OCI-LY7 (cell line): ENCODE results near the gene SALL4. TPM values are rescaled to one million over a fixed set of nuclear protein-coding genes. Genes with fewer than 3 reads are reported as not detected.

Experiments used
- BruUV-seq: library from RNA; stranded (reverse); fragments of 400-500 nt; replicated peaks from 2 replicates; lab custom pipeline; 2021; lab: Mats Ljungman, UMichigan
- CTCF ChIA-PET: fragments of 300-600 bp; sonication (Branson Sonifier 250); formaldehyde crosslinking; loops from one replicate; lab custom pipeline; 2022; ENCODE audit warnings: antibody characterized with exemption; ENCODE audit not compliant: unreplicated experiment; lab: Charles Lee
- POLR2A ChIA-PET: fragments of 300-600 bp; sonication (Branson Sonifier 250); formaldehyde crosslinking; loops from one replicate; lab custom pipeline; 2022; ENCODE audit warnings: antibody characterized with exemption; lab: Charles Lee
- DNase-seq: peaks from one replicate; pipeline ENCODE4 v3.0.0-alpha.2; 2015; ENCODE audit warnings: low spot score
- H2AFZ ChIP-seq: fragments of 200-600 bp; sonication (generic), shearing (Covaris generic); 2 replicates; pipeline ENCODE4 v1.6.1; 2014; ENCODE audit warnings: mild to moderate bottlenecking, antibody characterized with exemption, low read length, moderate library complexity
- H3K27ac ChIP-seq: fragments of 200-600 bp; sonication (generic); 2 replicates; pipeline ENCODE4 v1.5.1; 2014; ENCODE audit warnings: mixed run types, low read depth, mild to moderate bottlenecking, moderate library complexity, low read length, inconsistent platforms; ENCODE audit not compliant: poor library complexity, severe bottlenecking
- H3K36me3 ChIP-seq: fragments of 200-600 bp; sonication (generic); 2 replicates; pipeline ENCODE4 v1.6.1; 2014; ENCODE audit warnings: mild to moderate bottlenecking, antibody characterized with exemption, low read length, moderate library complexity, mixed read lengths; ENCODE audit not compliant: insufficient read depth
- H3K4me1 ChIP-seq: fragments of 200-600 bp; sonication (generic); 2 replicates; pipeline ENCODE4 v1.5.1; 2014; ENCODE audit warnings: mild to moderate bottlenecking, low read length; ENCODE audit not compliant: insufficient read depth, poor library complexity, severe bottlenecking
- H3K4me2 ChIP-seq: fragments of 200-600 bp; sonication (generic); 2 replicates; pipeline ENCODE4 v1.6.1; 2014; ENCODE audit warnings: mild to moderate bottlenecking, low read length
- H3K4me3 ChIP-seq: fragments of 200-600 bp; sonication (generic); 2 replicates; pipeline ENCODE4 v1.5.1; 2014; ENCODE audit warnings: mild to moderate bottlenecking, low read depth, low read length; ENCODE audit not compliant: poor library complexity, severe bottlenecking
- H3K79me2 ChIP-seq: fragments of 200-600 bp; sonication (generic); 2 replicates; pipeline ENCODE4 v1.6.1; 2016; ENCODE audit warnings: low read depth, mild to moderate bottlenecking, low read length, moderate library complexity, mixed read lengths; ENCODE audit not compliant: insufficient read depth
- H3K9me2 ChIP-seq: fragments of 200-600 bp; sonication (generic); 2 replicates; pipeline ENCODE4 v1.6.1; 2016; ENCODE audit warnings: mild to moderate bottlenecking, low read length, mixed read lengths; ENCODE audit not compliant: insufficient read depth
- H3K9me3 ChIP-seq: fragments of 200-600 bp; sonication (generic); 2 replicates; pipeline ENCODE4 v1.6.1; 2014; ENCODE audit warnings: mild to moderate bottlenecking, mixed run types, low read length, mixed read lengths
- H4K20me1 ChIP-seq: fragments of 200-600 bp; sonication (generic); 2 replicates; pipeline ENCODE4 v1.6.1; 2014; ENCODE audit warnings: mild to moderate bottlenecking, antibody characterized with exemption, low read length, moderate library complexity, mixed read lengths; ENCODE audit not compliant: insufficient read depth
- CTCF ChIP-seq: fragments of 200-600 bp; sonication (generic); conservative IDR thresholded peaks from 2 replicates; pipeline ENCODE4 v1.5.1; 2014; ENCODE audit warnings: mild to moderate bottlenecking, antibody characterized with exemption, low read length, moderate library complexity, mixed read lengths
- EZH2phosphoT487 ChIP-seq: fragments of 200-600 bp; sonication (generic); IDR thresholded peaks from 2 replicates; pipeline ENCODE4 v1.6.1; 2018; ENCODE audit warnings: low read depth, borderline replicate concordance, mild to moderate bottlenecking, mixed run types, antibody characterized with exemption, low read length, moderate library complexity, mixed read lengths
- intact Hi-C: fragments of 100-400 bp; cut with micrococcal nuclease; formaldehyde crosslinking; loops from one replicate; pipeline ENCODE4 v1.10.0; 2022; ENCODE audit not compliant: unreplicated experiment
- total RNA-seq, 2 experiments: library from RNA; depleted of rRNA in 1 of 2; stranded (reverse); fragments of >200 nt in 1 of 2; shearing (Covaris generic) in 1 of 2; gene quantifications; 2 replicates each; pipeline ENCODE4 v1.2.3, GENCODE V29; 2014 to 2022

The SALL4 gene
- total RNA-seq, 2 experiments from 2014 or later = 0.06 TPM; not detected in 1

GRCh38 chr20:51760905-51761546, 41.3 kb downstream of the SALL4 start:
- ChIA-PET POLR2A (interaction anchor here (0.7 kb wide), 1 partner anchor 162 kb away, joined by 5 read pairs; no protein-coding TSS in a partner anchor), CTCF (no interaction called here)
- BruUV-seq = no TSS peak
- no peak for DNase-seq
- TF ChIP-seq CTCF = no peak
- TF ChIP-seq EZH2phosphoT487 = no peak
- Histone ChIP-seq H3K4me1 (no peaks in the 10 kb centered on the region), H3K9me3 (no peaks in the 10 kb centered on the region), H4K20me1 (no peaks in the 10 kb centered on the region), H3K4me3 (no peak overlapping the region), H3K36me3 (no peaks in the 10 kb centered on the region), H2AFZ (no peak overlapping the region), H3K9me2 (no peaks in the 10 kb centered on the region), H3K79me2 (no peaks in the 10 kb centered on the region), H3K27ac (no peak overlapping the region), H3K4me2 (no peak overlapping the region)
- intact Hi-C loops = no loop called here

- POLR2A ChIA-PET = no interaction called here
Observed at GRCh38 chr20:51759769-51760510, 42.4 kb downstream of the SALL4 start.

More at GRCh38 chr20:51759769-51760510, 42.4 kb downstream of the SALL4 start:
- no peaks in the 10 kb centered on the region for H3K9me2 ChIP-seq
- no peak overlapping the region for H3K4me3 ChIP-seq
- no peaks in the 10 kb centered on the region for H4K20me1 ChIP-seq
- H3K9me3 ChIP-seq = no peaks in the 10 kb centered on the region
- no peaks in the 10 kb centered on the region for H3K79me2 ChIP-seq
- H3K27ac ChIP-seq = no peak overlapping the region
- intact Hi-C loops = no loop called here
- DNase-seq = no peak
- BruUV-seq = no TSS peak
- no peak overlapping the region for H3K4me2 ChIP-seq
- H3K36me3 ChIP-seq = no peaks in the 10 kb centered on the region
- TF ChIP-seq EZH2phosphoT487 (no peak), CTCF (no peak)
- CTCF ChIA-PET = no interaction called here
- H2AFZ ChIP-seq = no peak overlapping the region
- no peaks in the 10 kb centered on the region for H3K4me1 ChIP-seq
